Activated CD4-positive, CD25-positive, alpha-beta regulatory T cell treated with anti-CD3 and anti-CD28 coated beads, Interleukin-2, amount 50 U/mL, for 16 hours (primary cell): ENCODE measurements around the gene TTLL7.
"Not testable (repeated sequence)": the region's sequence is repeated elsewhere in the genome, so short reads cannot be mapped to it uniquely, and the experiment has no call there.

Experiments
- DNase-seq: peaks from one replicate; pipeline ENCODE4 v3.0.0-alpha.2; 2020; ENCODE audit warnings: low read depth, low spot score

The TTLL7 gene

DNA sequence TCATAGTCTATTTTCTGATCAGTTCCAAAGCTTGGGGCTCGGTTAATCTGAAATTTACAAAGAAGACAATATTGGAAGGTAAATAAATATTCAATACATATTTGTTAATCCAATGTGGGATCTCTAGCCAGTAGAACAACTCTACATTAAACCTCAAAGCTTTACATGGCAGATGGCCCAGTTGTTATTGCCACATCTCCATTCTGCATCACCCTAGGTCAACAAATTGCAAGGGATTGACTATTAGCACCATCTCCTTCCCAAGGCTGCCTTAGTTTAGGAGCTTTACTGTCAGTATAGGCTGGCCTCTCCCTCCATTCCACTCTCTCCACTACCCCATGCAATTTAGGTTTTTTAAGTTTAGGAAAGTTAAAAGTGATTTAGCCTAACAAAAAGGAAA lies 69.7 kb downstream of the TTLL7 start:
- no peak for DNase-seq

DNA sequence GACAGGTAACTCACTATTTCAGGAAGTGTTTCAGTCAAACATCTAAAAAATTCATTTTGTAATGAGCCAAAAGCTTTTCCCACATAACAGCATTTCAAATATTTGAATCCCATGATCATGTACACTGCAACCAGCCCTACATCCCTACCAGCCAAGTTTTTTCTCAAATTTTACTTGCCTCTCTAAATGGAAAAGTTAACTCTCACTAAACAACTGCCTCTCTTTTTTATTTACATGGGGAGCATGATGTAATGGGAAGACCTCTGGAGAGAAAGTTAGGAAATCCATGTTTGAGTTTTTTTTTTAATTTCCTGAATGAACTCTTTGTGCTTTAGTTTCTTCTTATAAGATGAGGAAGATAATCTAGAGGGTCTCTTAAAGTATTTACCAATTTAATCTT lies 70.5 kb downstream of the TTLL7 start:
- no peak for DNase-seq

DNA sequence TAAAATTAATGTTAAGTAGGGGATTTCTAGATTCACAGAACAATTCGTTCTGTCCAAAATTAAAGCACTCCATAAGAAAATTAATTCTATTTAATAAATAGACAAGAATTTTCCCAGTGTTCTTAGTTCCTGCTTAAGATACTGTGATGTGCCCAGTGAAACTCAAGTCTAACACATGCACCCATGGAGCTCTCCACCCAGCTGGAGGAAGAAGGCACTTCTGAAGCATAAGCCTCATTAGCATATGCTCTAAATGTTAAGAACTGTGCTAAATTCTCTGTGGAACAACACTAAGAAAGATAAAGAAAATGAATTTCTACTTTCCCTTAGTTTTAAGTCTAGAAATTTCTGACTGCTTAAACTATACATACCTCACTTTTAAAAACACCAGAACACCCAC lies 71.2 kb downstream of the TTLL7 start:
- no peak for DNase-seq

DNA sequence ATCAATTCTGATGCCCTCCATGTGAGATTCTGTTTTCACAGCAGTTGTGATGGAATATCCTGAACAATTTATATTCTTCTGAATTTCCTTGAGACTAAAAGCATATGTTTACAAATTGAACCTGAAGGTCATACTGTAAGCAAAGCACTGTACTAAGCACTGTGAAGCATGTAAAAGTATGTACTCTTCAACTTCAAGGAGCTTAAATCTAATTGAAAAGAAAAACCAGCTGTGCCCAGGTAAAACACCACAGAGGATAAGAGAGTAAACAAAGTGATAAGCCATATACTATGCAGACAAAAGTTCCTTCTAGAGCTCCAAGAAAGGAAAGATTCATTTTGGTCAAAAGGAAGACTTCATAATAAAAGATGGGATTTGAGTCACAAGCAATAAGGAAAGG lies 71.9 kb downstream of the TTLL7 start:
- no peak for DNase-seq

DNA sequence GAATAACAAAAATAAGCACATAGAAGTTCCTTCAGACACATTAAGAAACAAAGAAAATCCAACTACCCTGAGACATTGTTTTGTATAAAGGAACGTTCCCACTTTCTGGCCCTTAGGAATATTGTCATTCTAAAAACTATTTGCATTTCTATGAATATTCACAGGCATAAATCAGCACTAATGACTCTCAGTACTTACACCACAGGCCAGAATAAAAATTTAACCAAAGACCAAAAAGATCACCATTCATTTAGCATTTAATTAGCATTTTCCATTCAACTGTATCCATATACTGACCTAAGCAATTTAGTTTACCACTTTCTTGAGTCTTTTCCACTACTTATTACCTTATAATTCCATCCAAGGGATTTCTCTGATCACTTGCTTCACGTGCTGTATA lies 75.4 kb downstream of the TTLL7 start:
- no peak for DNase-seq

DNA sequence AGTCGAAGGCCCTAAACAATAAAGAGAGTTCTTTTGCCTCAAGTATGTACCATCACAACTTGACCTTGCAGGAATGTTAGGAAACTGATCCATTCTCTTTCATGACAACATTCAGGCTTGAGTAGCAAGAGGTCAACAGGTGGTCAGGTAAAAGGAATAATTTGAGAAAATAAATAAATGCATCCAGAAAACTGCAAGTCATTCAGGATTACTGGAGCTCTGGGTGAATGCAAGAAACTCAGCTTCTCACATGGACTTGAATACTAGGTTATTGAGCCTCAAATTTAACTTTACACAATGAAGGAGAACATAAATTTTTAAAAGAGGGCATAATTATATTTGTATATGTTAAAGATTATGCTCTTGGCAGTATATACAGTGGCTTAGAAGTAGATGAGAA lies 76.5 kb downstream of the TTLL7 start:
- DNase-seq, result no peak

DNA sequence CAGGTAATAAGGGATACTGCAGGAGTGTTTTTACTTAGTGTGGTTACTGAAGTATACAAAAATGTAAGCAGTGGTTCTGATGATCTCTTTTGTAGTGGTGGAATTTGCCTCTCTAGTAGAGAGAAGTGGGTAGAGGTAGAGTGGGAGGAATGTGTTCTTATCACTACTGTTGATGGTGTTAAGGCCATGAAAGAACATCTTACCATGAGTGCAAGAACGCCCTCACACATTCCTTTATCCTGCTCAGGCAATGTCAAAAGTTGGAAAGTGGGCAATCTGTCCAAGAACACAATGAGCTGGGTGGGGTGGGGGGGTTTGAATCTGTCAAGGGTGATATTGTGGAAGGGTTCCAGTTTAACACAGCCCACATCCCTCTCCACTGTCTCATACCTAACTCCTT lies 78.6 kb downstream of the TTLL7 start:
- DNase-seq, result no peak

DNA sequence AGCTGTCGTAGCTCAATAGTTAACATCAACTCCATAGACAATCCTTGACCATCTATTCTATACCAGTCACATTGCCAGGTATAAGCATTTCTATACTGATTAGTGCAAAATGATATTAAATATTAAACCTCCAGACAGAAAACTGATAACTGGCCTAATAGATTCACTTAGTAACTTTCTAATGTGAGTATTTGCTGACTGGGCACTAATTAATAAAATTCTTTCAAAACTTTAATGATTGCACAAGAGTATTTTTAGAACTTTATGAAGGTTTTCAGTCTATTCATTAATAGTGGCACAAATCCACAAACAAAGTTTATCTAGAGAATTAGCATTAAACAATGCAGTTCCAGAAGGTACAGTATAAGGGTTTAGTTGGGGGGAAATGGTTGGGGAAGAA lies 79.1 kb downstream of the TTLL7 start:
- no peak for DNase-seq

DNA sequence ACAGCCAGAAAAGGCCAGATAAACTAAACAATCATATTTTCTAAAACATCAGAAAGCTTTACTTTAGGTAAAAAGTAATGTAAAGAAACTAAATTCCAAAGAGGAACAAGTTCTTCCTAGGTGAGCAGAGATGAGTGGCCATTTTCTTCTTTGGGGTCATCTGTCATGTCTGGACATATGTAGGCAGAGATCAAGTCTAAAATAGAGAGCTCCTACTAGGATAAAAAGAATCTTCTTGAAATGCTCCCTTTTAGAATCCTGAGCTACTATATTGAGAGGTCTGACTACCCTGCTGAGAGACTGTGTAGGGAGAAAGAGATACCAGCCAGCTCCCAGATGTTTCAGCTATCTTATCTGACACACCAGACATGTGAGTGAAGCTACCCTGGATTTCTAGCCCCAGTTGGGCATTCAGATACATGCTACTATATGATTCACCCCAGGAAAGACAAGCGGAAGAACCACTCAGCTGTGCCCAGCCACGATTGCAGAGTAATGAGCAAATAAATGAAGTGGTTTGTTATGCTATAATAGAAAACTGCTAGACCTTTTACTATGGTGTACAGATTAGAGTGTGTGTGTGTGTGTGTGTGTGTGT lies 80.1 kb downstream of the TTLL7 start:
- no peak for DNase-seq

DNA sequence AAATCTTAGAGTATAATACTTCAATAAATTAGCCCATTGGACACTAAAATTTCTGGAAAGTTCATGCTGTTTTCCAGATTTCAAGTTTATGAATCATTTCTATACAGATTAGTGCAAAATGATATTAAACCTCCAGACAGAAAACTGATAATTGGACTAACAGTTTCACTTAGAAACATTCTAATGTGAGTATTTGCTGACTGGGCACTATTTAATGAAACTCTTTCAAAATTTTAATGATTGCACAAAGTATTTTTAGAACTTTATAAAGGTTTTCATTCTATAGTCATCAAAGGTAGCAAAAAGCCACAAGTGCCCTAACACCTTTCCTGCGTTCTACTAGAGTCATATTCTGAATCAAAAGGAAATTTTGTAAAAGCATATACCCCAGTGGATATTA lies 81.0 kb downstream of the TTLL7 start:
- no peak for DNase-seq

DNA sequence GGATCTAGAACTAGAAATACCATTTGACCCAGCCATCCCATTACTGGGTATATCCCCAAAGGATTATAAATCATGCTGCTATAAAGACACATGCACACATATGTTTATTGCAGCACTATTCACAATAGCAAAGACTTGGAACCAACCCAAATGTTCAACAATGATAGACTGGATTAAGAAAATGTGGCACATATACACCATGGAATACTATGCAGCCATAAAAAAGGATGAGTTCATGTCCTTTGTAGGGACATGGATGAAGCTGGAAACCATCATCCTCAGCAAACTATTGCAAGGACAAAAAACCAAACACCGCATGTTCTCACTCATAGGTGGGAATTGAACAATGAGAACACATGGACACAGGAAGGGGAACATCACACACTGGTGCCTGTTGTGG lies 82.8 kb downstream of the TTLL7 start:
- not testable (repeated sequence) for DNase-seq

DNA sequence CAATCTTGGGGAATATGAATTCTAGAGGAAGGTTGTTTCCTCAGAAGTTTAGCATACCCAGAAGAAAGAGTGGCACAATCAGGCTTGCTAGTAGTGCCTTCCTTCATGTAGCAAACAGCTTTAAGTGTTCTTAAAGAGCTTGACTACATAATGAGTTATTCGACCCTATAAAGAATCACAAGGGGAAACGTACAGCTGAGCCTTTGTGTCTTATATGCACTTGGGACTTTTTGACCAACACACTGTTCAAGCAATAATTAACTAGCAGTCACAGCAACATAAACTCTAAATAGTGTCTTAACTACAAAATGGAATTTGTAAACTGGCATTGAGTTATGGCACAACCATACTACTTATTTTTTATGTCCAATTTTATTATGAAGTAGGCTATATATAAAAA lies 86.1 kb downstream of the TTLL7 start:
- no peak for DNase-seq

DNA sequence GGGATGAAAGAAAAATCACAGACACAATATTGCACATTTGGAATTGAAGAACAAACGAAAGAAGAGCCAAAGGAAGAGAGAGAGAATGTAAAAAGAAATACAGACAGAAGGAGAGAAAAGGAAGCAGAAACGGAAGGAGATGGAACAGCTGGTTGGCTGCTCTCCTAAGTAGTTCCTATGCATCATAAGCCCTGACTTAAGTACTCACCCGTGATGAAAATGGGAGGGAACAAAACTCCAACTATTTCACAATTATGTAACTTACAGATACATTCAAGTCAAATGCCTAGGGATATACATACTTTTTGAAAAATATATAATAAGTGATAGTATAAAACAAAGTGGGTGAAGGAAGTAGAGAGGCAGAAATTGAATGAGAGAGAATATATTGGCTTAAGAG lies 88.5 kb downstream of the TTLL7 start:
- no peak for DNase-seq

DNA sequence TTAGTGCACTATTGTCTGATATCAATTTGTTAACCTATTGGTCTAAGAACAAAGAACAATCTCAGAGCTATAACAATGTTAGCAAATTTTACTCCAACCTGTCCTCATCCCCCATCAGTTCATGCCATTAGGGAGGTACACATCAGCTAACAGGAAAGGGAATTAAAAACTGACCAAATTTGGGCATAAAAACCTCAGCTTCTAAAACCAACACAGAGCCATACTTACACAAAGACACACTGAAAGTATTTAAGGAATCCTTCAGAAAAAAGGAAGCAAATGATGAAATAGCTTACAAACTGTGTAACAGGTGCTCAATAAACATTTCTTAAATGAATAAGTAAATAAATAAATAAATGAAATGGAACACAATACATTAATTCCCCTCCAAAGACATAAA lies 89.2 kb downstream of the TTLL7 start:
- no peak for DNase-seq

DNA sequence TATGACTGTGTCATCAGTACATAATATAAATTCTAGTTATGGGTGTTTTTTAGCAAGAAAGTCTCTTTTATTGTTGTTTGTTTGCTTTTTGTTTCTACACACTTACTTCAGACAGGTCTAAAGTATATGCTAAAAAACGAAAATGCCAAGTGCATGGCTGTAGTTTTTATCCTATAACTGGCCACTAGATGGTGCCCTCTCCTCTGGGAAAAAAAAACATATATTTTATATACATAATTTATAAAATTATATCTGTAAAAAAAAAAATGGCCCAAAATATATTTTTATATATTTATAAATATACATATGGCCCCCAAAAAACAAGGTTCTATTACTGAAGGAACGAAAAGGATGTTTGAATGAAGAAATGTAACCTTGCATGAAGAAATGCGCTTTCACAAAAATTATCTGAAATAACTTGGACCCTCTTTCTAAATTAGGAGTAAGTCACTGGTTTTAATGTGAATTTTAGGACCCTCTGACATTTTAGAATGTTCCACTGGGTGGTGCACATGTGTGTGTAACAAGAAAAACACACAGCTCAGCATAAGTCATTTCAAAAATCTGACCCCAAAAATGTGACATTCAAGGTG lies 93.5 kb downstream of the TTLL7 start:
- no peak for DNase-seq

DNA sequence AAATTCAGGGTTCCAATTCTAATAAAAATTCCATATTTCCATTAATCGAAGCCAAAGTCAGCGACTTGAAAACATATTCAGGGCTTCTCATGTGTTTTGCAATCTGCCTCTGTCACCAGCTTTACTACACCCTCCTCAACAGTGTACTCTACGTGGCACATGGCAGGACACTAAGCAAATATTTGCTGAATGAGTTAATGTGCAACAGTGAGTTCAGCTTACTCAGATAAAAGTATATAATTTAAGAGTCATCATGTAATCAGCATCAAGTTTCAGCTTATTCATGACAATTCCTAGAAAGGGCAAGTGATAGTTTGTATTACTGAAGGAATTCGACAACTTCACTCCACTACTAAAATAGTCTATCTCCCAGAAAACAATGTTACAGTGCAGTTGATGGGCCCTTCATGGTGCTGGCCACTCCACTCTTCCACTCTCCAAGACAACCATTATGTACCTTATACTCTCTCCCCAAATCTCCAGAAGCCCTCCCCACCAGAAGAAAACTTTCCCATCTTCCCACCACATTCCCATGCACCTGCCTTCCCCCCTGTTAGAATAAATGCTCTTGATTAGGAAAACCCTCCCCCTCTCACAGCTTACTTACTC lies 97.3 kb downstream of the TTLL7 start:
- DNase-seq, result no peak

DNA sequence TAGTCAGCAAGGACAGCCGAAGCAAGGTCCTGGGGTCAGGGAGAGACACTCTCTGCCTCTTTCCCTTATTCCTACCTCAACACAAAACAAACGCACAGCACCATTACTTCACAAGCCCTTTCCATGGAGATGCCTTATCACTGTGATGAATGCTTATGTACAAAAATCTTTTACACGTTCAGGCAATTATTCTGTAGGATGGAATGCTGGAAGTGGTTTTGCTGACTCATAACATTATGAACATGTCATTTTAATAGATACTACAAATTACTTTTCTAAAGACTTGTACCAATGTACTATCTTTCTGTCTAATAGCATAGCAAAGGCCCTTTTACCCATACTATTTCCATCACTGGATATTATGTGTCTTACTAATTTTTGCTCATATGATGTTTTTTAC lies 98.4 kb downstream of the TTLL7 start:
- DNase-seq, result no peak

DNA sequence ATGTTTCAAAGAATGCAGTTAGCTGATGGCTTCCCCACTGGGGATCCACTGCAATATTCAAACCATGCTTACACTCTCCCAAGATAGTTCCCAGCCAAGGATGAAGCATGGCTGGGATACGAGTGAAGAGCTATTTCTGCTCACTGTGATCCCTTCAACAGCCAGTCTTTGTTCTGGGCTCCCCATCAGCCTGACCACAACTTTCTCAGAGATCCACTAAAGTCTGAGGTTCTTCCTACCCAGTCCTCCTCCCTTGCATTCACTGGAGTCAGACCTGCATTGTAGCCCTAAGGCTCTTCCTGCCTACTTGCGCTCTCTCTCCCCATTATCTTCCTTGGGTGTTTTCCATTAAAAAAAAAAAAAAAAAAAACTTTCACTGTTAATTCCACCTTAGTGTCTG lies 101.4 kb downstream of the TTLL7 start:
- no peak for DNase-seq

DNA sequence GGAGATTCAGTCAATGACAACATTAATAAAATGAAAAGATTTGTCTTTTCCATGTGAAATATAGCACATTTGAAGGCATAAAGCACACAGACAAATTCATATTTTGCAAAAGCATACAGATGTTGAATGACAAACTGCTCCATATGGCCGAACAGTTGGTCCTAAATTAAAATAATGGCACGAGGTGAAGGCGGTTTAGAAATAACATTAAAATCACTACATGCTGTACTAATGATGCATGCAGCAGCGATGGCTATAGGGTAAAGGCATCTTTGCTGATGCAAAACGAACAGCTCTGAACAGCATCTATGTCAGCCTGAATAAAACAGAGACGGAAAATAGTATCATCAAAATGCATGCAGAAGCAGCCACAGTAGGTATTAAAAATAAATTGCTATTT lies 102.6 kb downstream of the TTLL7 start:
- no peak for DNase-seq

DNA sequence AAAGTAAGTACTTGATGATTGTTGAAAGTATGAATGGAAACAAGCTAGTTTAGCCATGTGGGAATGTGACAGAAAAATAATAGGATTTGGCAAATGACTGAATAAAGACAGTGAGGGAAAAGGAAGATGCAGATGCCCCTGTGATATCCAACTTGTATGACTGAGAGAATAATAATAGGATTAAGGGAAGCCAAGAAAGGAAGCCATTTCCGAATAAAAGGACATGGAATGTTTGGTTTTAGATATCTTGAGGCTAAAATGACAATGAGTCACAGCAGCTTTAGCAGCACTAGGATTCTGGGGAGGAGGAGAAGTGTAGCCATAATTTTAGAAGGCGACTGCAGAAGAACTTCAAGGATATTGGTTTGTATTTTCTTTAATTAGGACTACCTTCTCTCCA lies 109.2 kb downstream of the TTLL7 start:
- DNase-seq, result no peak

DNA sequence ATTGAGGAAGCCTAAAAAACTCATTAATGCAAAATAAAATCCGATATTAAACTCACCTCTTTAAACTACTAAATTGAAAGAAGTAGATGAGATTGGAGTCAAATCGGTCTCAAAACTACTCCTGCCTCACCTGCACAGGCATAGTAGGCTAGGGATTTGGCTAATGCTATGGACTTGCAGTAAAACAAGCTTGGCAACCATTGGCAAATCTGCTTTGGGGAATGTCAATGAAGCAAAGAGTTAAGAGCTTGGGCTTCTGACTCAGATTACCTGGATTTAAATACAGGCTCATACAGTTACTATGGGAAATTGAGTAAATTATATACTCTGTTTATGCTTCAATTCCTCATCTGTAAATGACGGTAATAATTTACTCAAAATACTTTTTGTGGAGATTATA lies 111.4 kb downstream of the TTLL7 start:
- DNase-seq, result no peak

DNA sequence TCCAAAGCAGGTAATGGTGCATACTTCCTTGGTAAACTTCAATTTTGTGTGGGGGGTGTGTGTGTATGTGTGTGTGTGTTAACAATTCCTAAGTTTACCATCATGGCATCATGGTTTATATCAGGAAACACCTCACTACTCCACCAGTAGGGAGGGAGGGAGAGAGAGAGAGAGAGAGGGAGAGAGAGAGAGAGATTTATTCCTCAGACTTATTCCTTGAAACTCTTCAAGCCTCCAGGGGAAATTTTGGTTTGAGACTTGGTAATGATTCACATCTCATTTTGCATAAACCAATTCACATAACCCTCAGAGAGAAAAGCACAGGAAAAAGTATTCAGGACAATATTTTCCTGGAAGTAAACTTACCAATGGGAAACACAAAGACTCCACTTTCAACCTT lies 115.0 kb downstream of the TTLL7 start:
- DNase-seq, result no peak

DNA sequence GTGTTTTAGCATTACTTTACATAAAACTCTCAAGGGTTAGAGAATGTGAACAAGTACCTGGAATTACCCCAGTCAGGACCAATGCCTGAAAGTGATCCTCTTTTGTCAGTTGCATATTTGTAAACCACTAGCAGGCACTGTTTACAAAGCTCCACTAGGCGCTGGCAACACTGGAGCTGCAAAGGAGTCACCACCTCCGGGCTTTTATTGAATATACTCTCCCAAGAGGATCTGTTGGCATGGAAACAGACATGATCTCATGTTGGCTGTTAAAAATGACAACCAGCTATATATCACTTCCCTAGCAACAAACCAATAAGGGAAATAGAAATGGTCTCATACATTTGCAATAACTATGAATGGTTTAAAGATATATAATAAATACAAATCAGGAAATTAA lies 116.0 kb downstream of the TTLL7 start:
- no peak for DNase-seq

DNA sequence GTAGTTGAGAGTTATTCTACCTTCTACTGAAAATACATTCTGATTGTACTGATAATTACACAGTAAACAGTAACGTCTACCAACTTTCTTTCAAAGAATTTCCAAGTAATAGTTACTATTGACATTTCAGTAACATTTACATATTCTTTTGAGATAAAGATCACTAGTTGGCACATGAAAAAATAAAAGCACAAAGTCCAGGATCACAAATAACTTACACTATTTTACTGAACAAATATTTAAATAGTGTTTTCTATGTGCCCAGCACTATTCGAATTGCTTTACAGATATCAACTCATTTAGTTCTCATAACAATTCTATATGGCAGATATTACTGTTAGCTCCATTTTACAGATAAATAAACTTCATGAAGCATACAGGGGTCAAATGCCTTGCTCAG lies 126.4 kb downstream of the TTLL7 start:
- DNase-seq, result no peak
